T-helper 1 cell treated with Interleukin-12 subunit alpha and Interleukin-12 subunit beta and Interleukin-4 antibody, amounts not matched to agents 30 μg/mL and 1 μg/mL, for 36 hours (primary cell): ENCODE results near the gene ANTXR1.
"Not testable (repeated sequence)": the region's sequence is repeated elsewhere in the genome, so short reads cannot be mapped to it uniquely, and the experiment has no call there.

Source experiments
- H3K27ac Mint-ChIP-seq: one replicate; pipeline ENCODE4 v1.8.0; 2021; ENCODE audit warnings: mild to moderate bottlenecking, mixed read lengths
- H3K27me3 Mint-ChIP-seq: one replicate; pipeline ENCODE4 v1.8.0; 2021; ENCODE audit warnings: low read depth, mixed read lengths
- H3K36me3 Mint-ChIP-seq: one replicate; pipeline ENCODE4 v1.8.0; 2021; ENCODE audit warnings: low read depth, mixed read lengths
- H3K4me1 Mint-ChIP-seq: one replicate; pipeline ENCODE4 v1.8.0; 2021; ENCODE audit warnings: low read depth, mixed read lengths
- H3K4me3 Mint-ChIP-seq: one replicate; pipeline ENCODE4 v1.8.0; 2021; ENCODE audit warnings: mild to moderate bottlenecking, moderate library complexity, mixed read lengths
- H3K9me3 Mint-ChIP-seq: one replicate; pipeline ENCODE4 v1.8.0; 2021; ENCODE audit warnings: mixed read lengths

The ANTXR1 gene

DNA sequence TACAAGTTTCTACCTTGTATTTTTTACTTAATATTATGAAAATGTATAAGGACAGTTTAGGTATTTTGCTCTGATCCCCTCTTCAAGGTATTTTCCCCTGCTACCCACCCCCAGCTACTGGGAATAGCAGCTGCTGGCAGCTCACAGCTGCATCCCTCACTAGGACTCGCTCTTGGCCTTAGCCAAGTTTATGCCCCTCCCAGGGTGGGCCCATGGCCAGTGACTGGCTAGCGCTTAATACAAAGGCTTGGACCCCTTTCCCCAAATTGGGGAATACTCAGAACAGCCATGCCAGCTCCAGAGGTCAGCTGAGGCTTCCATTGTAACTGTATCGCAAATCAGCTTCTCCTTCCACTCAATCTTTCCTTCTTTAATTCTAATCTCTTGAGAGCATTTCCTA lies 242.8 kb downstream of the ANTXR1 start:
- no peak overlapping the region for H3K27ac Mint-ChIP-seq
- H3K4me3 Mint-ChIP-seq: no peak overlapping the region
- H3K27me3 Mint-ChIP-seq: peaks cover 27% of the 10 kb centered on the region
- H3K4me1 Mint-ChIP-seq: no peaks in the 10 kb centered on the region
- peaks cover 15% of the 10 kb centered on the region for H3K9me3 Mint-ChIP-seq
- no peaks in the 10 kb centered on the region for H3K36me3 Mint-ChIP-seq

DNA sequence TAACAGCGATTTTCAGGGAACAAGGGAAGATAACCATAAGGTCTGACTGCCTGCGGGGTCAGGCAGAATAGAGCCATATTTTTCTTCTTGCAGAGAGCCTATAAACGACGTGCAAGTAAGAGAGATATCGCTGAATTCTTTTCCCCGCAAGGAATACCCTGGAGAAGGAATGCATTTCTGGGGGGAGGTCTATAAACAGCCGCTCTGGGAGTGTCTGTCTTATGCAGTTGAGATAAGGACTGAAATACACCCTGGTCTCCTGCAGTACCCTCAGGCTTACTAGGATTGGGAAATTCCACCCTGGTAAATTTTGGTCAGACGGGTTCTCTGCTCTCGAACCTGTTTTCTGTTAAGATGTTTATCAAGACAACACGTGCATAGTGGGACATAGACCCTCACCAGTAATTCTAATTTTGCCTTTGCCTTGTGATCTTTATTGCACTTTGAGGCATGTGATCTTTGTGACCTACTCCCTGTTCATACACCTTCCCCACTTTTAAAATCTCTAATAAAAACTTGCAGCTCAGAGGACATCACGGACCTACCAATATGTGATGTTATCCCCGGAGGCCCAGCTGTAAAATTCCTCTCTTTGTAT lies 247.1 kb downstream of the ANTXR1 start:
- not testable (repeated sequence) for H3K4me1 Mint-ChIP-seq, H3K4me3 Mint-ChIP-seq, H3K36me3 Mint-ChIP-seq, H3K27ac Mint-ChIP-seq
- Mint-ChIP-seq H3K9me3 (peaks cover 27% of the 10 kb centered on the region), H3K27me3 (peaks cover 22% of the 10 kb centered on the region)

DNA sequence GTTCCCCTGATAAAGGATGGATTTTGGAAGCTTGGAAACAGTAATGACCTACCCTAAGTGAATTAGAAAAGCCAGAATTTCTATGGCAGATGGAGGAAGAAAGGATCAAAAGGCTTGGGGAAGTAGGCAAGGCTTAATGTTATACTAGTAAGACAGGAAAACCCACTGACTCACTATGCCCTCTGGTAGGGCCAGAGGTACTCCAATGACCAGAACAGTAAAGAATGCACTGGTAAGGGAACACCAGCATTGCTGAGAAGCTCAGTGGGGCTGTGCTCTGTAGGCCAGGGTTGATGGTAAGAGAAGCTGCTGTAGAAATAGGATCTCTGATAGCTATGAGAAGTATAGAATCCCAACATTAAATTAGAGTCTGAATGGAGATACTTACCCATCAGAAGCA lies 247.7 kb downstream of the ANTXR1 start:
- Mint-ChIP-seq H3K4me1 (no peaks in the 10 kb centered on the region), H3K9me3 (peaks cover 27% of the 10 kb centered on the region), H3K36me3 (no peaks in the 10 kb centered on the region), H3K4me3 (no peak overlapping the region), H3K27me3 (peaks cover 24% of the 10 kb centered on the region), H3K27ac (no peak overlapping the region)

DNA sequence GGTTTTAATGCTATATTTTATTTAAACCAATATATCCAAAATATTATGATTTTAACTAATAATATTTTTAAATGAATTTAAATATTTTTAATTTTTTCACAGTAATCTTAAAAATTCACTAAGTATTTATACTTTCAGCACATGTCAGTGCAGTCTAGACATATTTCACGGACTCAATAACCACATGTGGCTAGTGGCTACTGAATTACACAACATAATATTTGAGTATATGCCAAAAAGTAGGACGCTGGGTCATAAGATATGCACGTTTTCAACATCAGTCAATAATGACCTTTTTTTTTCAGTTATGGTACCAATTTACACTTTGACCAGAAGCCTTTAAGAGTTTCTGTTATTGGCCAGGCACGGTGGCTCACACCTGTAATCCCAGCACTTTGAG lies 256.4 kb downstream of the ANTXR1 start:
- Mint-ChIP-seq H3K27ac (no peak overlapping the region), H3K4me3 (no peak overlapping the region), H3K27me3 (peaks cover 35% of the 10 kb centered on the region), H3K4me1 (no peaks in the 10 kb centered on the region), H3K9me3 (no peaks in the 10 kb centered on the region), H3K36me3 (no peaks in the 10 kb centered on the region)

DNA sequence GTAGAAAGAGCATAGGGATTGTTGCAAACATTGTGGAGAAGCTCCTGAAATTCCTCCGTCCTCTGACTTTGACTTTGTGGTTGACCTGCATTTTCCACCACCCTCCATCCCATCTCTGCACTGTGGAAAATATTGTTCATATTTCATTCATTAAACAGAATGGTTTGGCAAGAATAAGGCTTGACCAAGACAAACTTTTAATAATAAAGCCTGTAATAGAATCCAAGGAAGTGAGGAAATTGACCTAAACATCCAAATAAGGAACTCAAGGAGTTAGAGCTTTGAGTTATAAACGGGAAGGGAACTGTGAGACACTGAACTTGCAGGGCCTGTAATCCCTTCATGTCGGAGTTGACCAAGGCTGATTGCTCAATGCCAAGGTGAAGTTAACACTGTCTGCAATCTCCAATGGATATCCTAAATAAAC lies 258.9 kb downstream of the ANTXR1 start:
- no peaks in the 10 kb centered on the region for H3K9me3 Mint-ChIP-seq

DNA sequence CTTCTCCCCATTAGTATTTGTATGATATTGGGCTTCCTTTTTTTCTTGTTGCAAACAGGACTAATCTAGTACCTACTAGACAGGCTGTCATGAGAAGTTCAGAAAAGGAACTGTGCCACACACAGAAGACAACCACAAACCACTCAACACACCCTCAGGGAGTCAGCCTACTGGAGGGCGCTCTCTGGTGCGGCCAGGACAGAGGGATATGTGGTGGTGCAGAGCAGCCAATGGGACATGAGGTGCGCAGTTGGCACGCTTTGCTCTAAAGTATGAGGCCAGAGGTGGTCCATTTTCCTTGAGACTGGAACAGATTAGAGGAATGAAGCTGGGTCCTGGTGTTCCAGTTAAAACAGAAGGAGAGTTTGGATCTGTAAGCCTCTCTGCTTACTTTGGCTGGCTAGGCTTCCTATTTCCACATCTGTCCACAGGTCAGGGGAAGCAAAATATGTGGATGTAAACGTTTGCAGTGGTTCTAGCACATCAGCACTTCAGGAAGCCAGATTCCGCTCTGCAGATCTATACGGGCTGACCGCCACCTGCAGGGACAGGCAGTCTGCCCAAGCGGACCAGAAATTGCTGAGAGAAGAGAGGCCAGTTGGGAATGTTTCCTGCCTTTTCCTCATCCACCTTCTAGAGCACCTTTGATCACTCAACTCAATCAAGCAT lies 260.0 kb downstream of the ANTXR1 start:
- Mint-ChIP-seq H3K36me3 (no peaks in the 10 kb centered on the region), H3K9me3 (no peaks in the 10 kb centered on the region), H3K4me1 (no peaks in the 10 kb centered on the region), H3K4me3 (no peak overlapping the region), H3K27me3 (peaks cover 52% of the 10 kb centered on the region), H3K27ac (no peak overlapping the region)

More for the DNA sequence above, 258.9 kb downstream of the ANTXR1 start:
- Mint-ChIP-seq H3K4me1 (no peaks in the 10 kb centered on the region), H3K36me3 (no peaks in the 10 kb centered on the region), H3K27ac (no peak overlapping the region), H3K4me3 (no peak overlapping the region), H3K27me3 (peaks cover 44% of the 10 kb centered on the region)

DNA sequence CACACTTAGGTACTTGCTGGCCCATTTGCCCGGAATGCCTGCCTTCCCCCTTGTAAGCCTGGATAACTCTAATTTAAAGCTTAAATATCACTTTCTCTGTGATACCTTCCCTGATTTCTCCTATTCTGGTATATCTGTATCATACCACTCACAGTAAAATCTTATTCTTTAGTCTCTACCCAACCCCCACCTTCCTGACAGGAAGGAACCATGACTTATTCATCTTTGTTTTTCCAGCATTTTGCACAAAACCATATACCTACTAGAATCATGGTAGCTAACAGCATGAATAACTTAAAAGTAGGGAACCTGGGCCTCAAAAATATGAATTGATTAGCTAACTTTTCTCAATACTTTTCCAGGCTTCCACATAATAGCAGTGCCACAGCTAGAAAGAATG lies 262.5 kb downstream of the ANTXR1 start:
- peaks cover 50% of the 10 kb centered on the region for H3K27me3 Mint-ChIP-seq
- H3K4me3 Mint-ChIP-seq: no peak overlapping the region
- H3K36me3 Mint-ChIP-seq: no peaks in the 10 kb centered on the region
- no peaks in the 10 kb centered on the region for H3K9me3 Mint-ChIP-seq
- H3K4me1 Mint-ChIP-seq: no peaks in the 10 kb centered on the region
- no peak overlapping the region for H3K27ac Mint-ChIP-seq

DNA sequence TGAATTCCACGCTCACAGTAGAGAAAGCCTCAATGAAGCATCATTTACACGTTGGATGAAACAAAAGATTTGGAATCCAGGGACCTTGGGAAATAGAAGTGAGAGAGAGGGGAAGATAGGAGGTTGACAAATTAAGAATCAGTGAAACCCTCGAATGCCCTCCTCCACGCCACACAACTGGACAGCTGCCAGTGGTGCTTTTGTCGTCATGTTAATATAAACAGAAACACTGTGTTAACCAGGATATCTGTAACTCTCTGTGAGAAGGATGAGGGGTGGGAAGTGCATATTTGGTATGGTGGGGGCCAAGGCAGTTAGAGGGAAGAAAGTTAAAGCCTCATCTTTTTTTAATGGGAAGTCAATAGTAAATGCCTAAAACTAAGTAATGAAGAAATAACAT lies 265.4 kb downstream of the ANTXR1 start:
- Mint-ChIP-seq H3K9me3 (no peaks in the 10 kb centered on the region), H3K27ac (no peak overlapping the region), H3K4me1 (no peaks in the 10 kb centered on the region), H3K4me3 (no peak overlapping the region), H3K27me3 (peaks cover 35% of the 10 kb centered on the region), H3K36me3 (no peaks in the 10 kb centered on the region)

DNA sequence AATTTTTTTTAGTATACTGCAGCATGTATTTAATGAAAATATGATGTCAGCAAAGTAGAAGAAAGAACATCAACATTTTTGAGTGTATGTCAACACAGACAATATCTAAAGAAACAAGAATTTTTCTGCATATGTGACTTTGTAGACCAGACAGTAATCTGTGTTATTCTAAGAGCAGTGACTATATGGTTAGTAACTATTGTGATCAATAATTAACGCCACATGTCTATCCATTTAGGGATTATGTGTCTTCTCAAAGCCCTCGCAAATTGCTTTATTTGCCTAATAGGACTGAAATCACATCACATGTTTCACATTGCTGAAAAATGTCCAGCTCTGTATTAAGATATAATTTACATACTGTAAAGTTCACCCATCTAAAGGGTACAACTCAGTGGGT lies 266.2 kb downstream of the ANTXR1 start:
- Mint-ChIP-seq H3K9me3 (no peaks in the 10 kb centered on the region), H3K36me3 (no peaks in the 10 kb centered on the region), H3K27ac (no peak overlapping the region), H3K4me1 (no peaks in the 10 kb centered on the region), H3K4me3 (no peak overlapping the region), H3K27me3 (peaks cover 28% of the 10 kb centered on the region)

DNA sequence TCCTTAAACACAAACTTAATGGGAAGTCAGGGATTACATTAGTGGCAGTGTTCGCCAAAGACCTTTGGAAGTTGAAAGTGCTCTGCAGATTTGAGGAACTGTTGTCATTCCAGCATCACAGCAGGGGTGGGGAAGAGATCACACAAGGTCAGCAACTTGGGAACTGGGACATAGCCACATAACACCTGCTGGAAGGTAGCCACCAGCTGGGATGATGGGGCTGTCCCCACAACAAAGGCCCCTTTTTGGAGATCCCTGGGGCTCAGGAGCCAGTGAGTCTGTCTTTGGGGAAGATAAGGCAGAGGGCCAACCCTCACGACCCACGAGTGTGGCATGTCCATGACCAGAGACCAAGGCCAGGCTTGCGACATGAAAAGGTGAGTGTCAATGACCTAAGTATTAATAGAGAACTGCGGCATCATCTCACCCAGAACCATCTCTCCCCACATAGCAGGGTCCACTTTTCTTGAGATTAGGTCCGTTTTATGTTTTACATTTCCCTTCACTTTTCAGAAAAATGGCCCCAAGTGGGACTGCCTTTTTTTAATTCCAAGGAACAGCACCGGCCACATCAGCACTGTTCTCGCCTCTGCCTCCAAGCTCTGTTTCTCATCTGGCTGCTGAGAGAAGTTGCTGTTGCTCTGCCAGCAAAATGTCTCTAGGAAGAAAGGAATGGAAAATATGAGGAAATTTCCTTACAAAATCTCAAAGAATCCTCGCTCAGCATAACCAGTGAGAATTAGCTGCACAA lies 267.1 kb downstream of the ANTXR1 start:
- Mint-ChIP-seq H3K9me3 (no peaks in the 10 kb centered on the region), H3K27me3 (peaks cover 28% of the 10 kb centered on the region), H3K4me3 (no peak overlapping the region), H3K27ac (no peak overlapping the region), H3K36me3 (no peaks in the 10 kb centered on the region), H3K4me1 (no peaks in the 10 kb centered on the region)

DNA sequence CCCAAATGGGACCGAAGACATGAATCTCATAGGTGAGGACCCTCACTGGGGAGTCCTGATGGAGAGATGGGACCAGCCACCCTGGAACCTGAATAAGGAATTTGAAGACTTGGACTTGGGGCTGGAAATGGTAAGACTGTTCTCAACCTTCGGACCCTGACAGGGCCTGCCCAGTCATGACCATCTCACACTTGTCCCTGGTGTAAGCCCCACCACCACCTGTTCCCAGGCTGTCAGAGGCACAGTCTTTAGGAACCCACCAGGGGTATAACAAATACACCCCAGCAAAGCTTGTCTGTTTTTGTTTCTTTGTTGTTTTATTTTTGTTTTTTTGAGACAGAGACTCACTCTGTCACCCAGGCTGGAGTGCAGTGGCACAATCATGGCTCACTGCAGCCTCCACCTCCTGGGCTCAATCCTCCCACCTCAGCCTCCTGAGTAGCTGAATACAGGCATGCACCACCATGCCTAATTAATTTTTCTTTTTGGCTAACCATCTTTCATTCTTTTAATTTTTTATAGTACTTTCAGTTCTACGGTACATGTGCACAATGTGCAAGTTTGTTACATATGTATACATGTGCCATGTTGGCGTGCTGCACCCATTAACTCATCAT lies 267.9 kb downstream of the ANTXR1 start:
- Mint-ChIP-seq H3K36me3 (no peaks in the 10 kb centered on the region), H3K4me1 (no peaks in the 10 kb centered on the region), H3K27ac (no peak overlapping the region), H3K9me3 (no peaks in the 10 kb centered on the region), H3K4me3 (no peak overlapping the region), H3K27me3 (peaks cover 22% of the 10 kb centered on the region)

DNA sequence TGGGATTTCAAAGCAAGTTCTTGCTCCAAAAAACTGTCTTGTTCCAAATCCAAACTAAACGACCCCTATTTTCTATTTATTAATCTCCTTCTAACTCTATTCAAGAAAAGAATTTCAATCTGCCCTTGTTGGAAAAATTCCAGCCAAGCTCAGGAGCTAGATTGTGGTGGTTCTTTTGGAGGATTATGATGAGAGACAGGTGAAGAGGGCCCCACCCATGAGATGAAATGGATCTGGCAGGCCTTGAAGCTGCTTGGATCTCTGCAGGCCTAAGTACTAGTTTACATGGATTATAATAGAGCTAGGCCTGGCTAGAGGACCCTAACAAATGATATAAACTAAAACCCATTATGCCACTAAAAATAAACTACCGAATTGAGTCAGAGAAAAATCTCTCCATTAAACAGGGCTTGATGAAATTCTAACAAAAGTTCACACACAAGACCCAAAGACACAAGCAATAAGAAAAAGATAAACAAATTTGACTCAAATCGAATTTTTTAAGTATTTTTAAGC lies 272.5 kb downstream of the ANTXR1 start:
- Mint-ChIP-seq H3K27ac (no peak overlapping the region), H3K27me3 (peaks cover 9% of the 10 kb centered on the region), H3K4me3 (no peak overlapping the region), H3K36me3 (no peaks in the 10 kb centered on the region), H3K9me3 (no peaks in the 10 kb centered on the region), H3K4me1 (no peaks in the 10 kb centered on the region)

DNA sequence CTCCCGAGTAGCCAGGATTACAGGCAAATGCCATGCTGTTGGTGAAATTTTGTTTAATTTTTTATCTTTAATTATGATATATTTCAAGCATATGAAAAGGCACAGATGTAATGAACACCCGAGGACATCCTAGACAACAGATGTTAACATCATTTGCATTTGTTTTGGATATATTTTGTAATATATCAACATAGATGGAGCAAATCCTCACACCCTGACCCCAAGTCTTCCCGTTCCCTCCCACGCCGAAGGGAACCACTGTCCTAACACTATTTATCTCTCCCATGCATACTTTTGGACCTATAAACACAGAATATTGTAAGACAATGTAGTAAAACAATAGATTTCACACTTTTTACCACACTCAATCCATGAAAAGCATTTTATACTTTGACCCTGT lies 274.6 kb downstream of the ANTXR1 start:
- H3K36me3 Mint-ChIP-seq: no peaks in the 10 kb centered on the region
- no peaks in the 10 kb centered on the region for H3K4me1 Mint-ChIP-seq
- H3K27ac Mint-ChIP-seq: no peak overlapping the region
- H3K4me3 Mint-ChIP-seq: no peak overlapping the region
- no peaks in the 10 kb centered on the region for H3K9me3 Mint-ChIP-seq
- H3K27me3 Mint-ChIP-seq: peaks cover 17% of the 10 kb centered on the region

DNA sequence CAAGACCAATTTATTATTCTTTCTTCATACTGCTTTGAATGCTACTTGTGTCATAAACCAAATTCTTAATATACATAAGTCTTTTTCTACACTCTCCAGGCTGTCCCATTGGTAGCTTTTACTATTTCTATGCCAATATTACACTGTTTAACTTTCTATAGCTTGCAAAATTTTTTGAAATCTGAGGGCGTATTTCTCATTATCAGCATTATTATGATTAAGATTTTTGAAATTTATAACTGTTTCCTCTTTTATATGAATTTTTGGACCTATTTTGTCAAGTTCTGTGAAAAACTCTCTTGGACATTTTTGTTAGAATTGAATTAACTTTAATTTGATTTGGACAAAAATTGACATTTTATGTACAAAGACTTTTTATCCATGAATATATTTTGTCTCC lies 275.4 kb downstream of the ANTXR1 start:
- Mint-ChIP-seq H3K9me3 (no peaks in the 10 kb centered on the region), H3K36me3 (no peaks in the 10 kb centered on the region), H3K4me1 (no peaks in the 10 kb centered on the region), H3K27me3 (peaks cover 17% of the 10 kb centered on the region), H3K4me3 (no peak overlapping the region), H3K27ac (no peak overlapping the region)
